HG03196 (cell line): Measurements from ENCODE around the gene SEC22B.
"Not testable (repeated sequence)": the region's sequence is repeated elsewhere in the genome, so short reads cannot be mapped to it uniquely, and the experiment has no call there.

Experiments used
- ATAC-seq: cut with Tn5 transposase; IDR thresholded peaks from one replicate; pipeline ENCODE4 v1.9.1; 2021; ENCODE audit not compliant: unreplicated experiment

Gene SEC22B

GRCh38 chr1:120117371-120118177, 58.7 kb downstream of the SEC22B start:
- ATAC-seq, result peak; percentile 49

- not testable (repeated sequence) for ATAC-seq
Observed at GRCh38 chr1:120116094-120116493, 60.2 kb downstream of the SEC22B start.

GRCh38 chr1:120113134-120113533, 63.2 kb downstream of the SEC22B start:
- not testable (repeated sequence) for ATAC-seq

GRCh38 chr1:120112212-120112611, 64.1 kb downstream of the SEC22B start:
- ATAC-seq, result not testable (repeated sequence)

- ATAC-seq, result not testable (repeated sequence)
Observed at GRCh38 chr1:120111771-120112170, 64.5 kb downstream of the SEC22B start.

- not testable (repeated sequence) for ATAC-seq
Observed at GRCh38 chr1:120111008-120111407, 65.3 kb downstream of the SEC22B start.

GRCh38 chr1:120109656-120110055, 66.7 kb downstream of the SEC22B start:
- not testable (repeated sequence) for ATAC-seq

- not testable (repeated sequence) for ATAC-seq
Observed at GRCh38 chr1:120109180-120109579, 67.1 kb downstream of the SEC22B start.

GRCh38 chr1:120105288-120105687, 71.0 kb downstream of the SEC22B start:
- ATAC-seq, result not testable (repeated sequence)

GRCh38 chr1:120103768-120104167, 72.6 kb downstream of the SEC22B start:
- ATAC-seq, result not testable (repeated sequence)

GRCh38 chr1:120101593-120101992, 74.7 kb downstream of the SEC22B start:
- ATAC-seq, result not testable (repeated sequence)
